Superior temporal gyrus (tissue), 1 donor: ENCODE data around the gene INSRR.

Source experiments
- DNase-seq: peaks from one replicate; pipeline ENCODE4 v3.0.0-alpha.2; 2016; ENCODE audit errors: extremely low spot score

The INSRR gene

DNA sequence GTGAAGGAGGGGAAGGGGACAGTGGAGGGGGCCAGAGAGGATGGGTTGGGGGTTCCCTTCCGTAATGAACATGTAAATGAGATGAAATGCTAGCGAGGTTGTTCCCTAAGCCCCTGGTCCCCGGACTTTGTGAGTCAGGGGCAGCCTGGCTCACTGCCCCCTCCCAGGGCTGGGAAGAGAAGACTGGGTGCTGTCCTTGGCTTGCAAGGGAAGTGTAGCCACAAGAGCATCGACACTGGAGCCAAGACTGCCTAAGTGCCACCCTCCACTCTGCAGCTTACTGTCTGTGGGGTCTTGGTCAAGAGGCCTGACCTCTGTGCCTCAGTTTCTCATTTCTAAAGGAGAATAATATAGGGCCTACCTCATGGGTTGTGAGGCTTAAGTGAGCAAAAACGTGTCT is 35.1 kb upstream of the INSRR start:
- DNase-seq = no peak

DNA sequence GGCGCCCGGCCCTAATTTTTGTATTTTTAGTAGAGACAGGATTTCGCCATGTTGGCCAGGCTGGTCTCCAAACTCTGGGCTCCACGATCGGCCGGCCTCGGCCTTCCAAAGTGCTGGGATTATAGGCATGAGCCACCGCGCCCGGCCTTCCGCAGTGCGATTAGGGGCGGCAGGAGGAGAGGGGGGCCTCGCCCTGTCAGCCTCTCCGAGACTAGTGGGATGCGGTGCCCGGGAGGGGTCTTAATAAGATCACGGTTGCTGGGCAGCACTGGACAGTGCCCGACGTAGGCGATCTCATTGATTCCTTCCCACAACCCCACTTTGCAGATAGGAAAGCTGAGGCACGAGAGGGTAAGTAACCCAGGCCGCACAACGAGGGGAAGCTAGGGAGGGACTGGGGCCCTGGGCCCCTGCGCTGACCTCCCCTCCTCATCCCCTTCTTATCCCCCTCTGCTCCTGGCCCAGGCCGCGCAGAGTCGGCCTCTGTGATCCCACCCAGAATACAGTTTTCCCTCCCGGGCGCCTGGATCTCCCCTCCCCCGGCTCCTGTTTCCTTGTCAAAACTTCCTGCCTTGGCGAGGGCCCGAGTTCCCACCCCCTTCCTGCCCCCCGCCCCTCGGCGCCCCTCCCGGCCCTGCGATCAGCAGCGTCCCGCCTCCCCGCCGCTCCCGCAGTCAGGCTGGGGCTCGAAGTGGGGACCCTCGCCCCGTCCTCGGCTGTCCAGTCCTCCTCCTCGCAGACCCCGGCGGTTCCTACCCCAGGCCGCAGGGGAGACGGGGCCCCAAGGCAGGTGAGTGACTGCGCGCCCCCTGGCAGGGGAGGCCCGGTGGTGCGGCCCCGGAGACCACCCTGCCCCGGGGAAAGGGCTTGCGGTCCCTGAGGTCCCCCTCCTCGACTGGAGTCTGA is 34.4 kb upstream of the INSRR start, which contains the start of gene PEAR1:
PEAR1 (plus strand) TSS at position 671 of the 906 bp plus-strand sequence. CDS start 10,209 bp downstream, outside the sequence.
- DNase-seq = no peak

DNA sequence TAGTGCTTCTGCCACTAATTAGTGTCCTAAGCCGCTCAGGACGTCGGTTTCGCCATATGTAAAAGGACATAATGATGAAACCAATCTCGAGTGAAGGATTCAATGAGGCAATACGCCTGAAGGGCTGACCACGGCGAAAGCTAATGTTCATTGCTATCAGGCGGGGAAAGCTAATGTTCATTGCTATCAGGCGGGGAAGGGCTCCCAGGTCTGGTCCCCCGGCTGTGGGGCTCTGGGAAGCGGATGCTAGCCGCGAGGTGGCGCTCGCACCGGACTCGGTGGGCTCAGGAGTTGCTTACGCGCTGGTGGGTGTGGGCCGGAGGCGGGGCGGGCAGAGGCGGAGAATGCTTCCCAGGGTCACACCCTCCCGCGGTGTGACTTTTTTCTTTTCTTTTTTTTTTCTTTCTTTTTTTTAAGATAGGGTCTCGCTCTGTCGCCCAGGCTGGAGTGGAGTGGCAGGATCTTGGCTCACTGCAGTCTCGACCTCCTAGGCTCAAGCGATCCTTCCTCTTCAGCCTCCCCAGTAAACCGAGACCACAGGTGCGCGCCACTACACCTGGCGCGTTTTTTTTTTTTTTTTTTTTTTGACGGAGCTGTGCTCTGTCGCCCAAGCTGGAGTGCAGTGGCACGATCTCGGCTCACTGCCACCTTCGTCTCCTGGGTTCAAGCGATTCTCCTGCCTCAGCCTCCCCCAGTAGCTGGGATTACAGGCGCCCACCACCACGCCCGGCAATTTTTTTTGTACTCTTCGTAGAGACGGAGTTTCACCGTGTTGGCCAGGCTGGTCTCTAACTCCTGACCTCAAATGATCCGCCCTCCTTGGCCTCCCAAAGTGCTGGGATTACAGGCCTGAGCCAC is 33.5 kb upstream of the INSRR start:
- DNase-seq = peak; percentile 81

DNA sequence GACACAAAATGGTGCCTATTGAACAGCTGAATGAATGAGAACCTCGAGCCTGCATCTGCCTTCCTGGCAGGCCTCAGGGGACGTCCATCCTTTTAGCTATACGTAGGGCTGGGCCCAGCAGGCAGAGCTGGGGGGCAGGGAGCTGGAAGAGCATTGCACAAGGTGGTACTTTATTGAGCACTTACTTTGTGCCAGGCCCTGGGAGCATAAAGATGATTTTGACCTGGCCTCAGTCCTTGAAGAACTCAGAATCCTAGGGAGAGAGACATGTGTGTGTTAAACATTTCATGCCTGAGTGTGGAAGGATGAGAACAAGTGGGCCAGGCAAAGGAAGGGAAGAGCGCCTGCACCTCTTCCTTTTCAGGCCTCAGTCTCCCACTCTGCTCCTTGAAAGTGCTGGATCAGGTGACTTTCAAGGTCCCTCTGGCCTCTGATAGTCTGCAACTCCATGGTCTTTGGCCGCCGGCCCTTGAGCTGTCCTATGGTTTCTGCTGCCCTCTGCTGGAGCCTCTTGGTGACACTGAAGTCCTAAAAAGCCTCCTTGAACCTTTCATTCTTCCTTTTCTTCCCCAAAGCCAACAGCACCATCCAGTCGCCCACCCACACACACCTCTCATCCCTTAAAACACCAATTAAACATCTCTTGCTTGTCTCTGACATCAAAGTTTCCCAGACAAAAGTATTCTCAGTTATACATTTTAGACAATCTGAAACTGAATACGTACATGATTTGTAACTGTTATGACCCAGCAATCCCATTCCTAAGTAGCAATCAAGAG is 31.1 kb upstream of the INSRR start:
- DNase-seq = peak; percentile 93

DNA sequence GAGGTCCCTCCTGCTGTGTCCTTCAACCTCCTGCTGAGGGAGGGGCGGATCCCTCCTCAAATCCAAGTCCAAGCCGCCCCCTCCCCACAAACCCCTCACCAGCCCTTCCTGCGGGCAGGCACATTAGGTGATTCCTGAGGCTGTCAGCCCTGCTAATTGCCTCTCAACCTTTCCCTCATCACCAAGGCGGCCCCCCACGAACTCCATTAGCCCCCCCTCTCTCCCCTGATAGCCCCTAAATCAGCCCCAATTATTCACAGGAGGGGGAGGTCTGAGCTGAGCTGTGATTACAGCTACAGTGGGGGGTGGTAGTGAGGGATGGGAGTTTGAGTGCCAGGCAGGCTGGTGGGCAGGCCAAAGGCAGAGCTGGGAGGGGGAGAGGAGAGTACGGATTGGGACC is 28.8 kb upstream of the INSRR start:
- DNase-seq = no peak

DNA sequence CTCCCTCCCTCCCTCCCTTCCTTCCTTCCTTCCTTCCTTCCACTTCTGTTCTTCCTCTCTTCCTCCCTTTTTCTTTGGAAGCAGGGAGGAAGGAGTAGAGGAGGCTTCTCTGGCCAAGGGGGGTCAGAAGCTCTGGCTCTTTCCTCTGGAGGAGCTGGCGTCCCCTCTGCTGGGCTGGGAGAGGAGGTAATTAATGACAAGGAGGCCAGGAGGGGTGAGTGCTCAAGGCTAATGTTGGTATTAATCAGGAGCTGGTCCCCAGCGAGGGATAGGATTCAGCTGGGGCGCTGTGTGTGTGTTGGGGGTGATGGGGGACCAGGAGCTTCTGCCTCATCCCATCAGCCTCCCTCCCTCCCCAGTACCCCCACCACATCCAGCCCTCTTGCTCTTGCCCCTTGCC is 28.4 kb upstream of the INSRR start:
- no peak for DNase-seq

DNA sequence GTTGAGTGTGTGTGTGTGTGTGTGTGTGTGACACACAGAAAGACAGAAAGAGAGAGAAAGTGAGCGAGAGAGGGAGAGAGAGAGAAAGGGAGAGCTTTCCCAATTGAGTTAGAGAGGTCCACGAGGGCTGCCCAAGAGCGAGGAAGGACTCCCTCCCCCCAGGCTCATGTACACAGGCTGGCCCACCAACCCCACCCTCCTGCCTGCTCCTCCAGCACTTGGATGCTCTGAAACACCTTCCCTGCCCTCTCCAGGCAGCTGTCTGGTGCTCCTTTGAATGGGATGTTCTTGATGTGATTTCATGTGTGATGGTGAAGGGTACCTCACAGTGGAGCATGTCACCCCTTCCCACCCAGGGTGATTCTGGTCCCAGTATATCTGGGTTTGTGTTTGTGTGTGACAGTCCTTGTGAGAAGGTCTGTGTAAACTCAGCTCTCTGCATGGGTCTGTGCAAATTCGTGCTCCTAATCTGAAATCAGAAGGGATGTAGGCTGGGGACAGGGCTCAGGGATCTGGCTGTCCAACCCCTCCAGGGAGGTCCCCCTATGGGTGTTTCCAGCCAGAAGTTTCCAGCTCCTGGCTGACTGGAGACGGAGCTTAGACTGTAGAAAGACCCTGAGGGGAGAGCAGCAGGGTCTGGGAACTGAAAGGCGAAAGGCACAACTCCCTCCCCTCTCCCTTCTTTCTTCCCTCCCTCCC is 27.8 kb upstream of the INSRR start:
- DNase-seq = no peak

DNA sequence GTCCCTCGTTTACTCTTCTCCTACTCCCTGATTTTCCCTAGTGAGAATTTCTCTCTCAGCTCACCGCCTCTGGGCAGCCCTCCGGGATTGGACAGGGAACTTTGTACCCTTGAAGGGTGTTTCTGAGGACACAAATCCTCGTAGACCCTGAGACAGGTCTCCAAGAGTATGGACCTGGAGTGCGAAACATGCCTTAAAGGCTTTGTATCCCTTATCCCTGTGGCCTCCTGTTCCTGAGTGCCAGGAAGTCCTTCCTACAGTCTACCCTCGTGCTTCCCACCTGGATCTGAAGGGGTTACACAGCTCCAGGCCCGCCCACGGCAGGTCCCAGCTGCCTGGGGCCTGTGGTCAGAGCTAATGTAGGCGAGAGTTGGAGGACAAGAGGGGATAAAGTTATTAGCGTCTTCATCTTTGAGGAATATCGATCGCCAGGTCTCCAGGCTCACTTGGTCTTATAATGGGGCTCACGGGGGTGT is 27.0 kb upstream of the INSRR start:
- no peak for DNase-seq

DNA sequence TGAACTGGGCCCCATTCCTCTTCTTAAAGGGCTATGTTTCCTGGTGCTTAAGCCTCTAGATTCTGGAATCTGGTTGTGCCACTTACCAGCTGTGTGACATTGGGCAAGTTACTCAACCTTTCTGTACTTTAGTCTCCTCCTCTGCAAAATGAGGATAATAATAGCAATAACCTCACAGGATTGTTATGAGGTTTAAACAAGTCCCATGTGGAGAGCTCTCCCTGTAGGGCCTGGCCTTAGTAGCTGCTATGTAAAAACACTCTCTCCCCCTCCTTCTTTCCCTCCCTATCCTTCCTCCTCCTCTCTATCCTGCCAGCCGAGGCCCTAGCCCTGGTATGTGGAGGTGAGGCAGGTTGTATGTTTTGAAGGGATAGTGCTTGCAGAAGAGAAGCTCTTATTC is 26.4 kb upstream of the INSRR start:
- no peak for DNase-seq

DNA sequence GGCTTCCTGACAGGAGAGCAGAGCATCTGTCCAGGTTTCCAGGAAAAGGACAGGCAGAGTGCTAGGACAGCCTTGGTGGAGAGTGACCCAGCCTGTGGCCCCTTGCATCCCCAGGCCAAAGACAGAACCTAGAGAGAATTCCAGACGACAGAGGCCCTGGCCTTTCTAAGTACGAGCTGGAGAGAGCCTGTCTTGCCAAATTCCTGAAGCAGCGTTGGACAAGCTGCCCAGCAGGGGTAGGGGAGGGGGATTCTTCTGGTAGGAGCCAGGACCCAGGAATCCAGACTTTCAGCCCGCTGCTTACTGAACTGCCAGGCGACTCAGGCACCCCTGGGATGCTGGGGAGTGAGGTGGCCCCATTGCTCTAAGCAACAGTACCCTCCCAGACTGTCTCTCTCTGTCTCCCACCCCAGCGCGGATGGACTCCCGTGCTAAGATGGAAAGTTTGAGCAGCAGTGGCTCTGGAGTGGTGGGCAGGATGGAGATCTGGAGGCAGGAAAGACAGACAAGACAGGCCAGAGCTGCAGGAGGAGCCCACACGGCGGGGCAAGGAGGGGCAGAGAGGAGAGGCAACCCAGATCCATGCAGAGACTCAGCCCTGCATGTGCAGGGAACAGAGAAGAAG is 25.8 kb upstream of the INSRR start:
- no peak for DNase-seq

DNA sequence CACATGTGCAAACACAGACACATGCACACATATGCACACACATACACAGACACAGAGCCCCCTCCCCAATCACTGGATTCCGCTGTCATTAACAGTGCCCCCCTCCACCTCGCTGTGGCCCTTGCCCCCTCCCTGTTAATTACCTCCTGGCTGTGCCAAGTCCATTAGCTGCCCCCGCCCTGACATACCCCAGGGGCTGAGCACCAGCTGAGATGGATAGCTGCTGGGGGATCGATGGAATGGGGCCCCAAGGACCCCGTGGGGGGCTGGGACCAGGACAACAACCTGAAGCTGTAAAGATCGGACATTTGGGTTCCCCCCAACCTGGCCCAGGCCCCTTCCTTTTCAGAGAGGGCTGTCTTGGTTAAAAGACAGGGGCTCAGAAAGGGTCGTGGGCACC is 25.0 kb upstream of the INSRR start:
- no peak for DNase-seq

DNA sequence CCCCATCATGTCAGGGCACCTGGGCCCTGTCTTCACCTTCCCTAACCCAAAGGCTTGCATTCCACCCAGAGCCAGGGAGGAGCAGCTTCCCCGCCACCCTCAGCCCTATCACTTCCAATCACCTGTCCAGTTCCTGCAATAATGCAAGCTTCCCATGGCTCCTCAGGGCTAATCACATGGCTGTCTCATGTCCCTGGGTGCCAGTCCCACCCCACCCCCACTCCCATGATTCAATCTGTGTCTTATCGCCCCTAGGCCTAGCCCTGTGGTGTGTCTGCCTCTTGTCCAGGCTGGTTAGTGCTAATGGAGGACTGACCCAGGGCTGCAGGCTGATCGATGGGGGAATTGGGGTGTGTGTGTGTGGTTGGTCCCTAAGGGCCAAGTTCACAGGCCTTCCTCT is 23.6 kb upstream of the INSRR start:
- DNase-seq = no peak

DNA sequence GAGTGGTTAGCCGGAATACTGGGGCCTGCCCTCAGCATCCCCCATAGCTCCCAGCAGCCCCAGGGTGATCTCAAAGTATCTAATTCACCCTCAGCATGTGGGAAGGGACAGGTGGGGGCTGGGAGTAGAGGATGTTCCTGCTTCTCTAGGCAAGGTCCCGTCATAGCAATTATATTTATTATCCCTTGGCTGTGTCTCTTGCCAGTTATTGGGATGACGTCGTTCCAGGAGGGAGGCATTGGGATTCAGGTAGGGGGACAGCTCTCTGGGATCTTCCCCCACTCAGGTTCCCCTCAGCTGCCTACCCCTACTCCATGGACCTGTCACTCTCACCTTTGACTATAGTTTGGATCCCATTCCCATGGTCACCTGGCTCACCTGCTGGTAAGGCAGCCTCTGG is 22.7 kb upstream of the INSRR start:
- DNase-seq = no peak

DNA sequence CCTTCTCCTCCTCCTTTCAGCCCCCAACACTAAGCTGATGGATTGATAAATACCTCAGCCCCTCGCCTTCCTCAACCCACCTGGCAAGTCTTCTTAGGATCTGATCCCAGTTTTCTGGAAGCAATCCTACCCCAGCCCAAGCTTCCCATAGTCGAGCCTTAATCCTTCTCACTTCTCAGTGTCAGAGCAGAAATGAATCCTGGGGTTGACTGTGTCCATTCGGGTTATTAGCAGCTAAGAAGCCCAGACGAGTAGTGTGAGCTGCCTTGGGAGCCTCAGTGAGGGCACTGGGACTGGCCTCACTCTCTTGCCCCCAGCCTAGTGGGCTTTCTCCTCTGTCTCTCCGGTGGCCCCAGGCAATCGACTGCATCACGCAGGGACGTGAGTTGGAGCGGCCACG is 22.2 kb upstream of the INSRR start:
- DNase-seq = no peak

DNA sequence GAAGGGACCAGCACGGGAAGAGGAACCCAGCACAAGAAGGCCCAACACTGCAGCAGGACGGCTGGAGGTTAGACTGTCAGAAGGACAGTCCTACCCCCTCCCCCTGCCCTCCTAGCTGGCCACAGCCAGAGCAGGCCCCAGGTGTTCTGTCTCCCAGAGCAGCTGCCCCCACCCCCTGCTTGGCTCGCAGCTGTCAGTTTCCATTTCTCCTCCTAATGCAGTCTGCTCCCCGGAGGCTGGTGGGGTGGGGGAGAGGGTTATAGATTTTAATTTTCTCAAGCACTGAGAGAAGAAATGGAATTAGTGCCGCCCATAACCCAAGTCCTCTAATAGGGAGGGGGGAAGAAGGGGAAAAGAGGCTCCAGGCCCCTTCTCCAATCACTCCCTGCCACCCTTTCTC is 21.6 kb upstream of the INSRR start:
- no peak for DNase-seq

DNA sequence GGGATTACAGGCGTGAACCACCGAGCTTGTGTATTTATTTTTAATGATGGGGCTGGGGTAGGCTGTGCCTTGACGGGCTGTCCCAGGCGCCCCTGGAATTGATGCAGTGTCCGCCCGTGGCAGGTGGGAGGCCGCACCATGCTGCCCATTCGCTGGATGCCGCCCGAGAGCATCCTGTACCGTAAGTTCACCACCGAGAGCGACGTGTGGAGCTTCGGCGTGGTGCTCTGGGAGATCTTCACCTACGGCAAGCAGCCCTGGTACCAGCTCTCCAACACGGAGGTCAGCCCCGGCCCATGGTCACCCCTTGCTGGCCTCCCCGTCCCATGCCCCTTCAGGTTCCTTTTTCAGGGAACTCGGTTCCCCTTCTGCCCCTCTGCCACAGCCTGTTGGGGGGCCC is 21.0 kb upstream of the INSRR start:
- DNase-seq = no peak

DNA sequence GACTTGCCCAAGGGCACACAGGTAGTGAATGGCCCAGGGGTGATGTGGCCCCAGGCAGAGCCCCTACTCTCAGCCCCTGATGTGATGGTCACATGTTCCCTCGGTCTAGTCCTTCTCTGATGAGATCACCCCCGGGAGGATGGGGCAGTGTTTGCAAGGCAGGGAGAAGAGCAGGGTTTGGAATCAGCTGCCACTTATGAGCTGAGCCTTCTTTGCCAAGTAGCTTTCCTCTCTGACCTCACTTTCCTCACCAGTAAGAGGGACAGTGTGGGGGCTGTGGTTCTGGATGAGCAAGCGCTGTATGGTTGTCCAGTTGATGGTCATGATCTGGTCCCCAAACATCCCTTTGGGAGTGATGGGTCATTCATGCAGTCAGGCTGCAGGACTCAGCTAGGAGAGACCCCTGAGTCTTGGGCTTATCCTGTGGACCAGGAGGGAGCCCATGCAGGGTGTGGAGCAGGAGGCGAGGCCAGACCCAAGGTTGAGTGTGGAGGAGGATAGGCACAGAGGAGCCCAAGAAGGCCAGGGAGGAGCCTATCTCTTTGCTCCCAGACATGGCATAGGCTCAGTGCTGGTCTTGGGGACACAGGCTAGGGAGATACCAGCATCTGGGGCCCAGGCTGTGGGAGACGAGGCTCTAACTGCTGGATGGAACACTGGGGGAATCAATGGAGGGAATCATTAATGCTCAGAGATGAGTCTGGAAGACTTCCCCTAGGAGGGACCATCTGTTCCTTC is 18.7 kb upstream of the INSRR start:
- no peak for DNase-seq

DNA sequence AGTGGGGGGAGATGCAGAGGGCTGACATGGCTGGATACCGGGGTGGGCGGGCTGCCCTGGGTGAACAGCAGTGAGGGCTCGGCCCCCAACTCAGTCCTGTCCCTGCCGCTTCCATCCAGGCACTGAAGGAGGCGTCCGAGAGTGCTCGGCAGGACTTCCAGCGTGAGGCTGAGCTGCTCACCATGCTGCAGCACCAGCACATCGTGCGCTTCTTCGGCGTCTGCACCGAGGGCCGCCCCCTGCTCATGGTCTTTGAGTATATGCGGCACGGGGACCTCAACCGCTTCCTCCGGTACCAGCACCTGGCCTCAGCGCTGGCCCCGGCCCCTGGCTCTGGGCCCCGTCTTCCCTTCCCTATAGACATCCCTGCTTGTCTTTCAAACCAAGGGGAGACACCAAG is 17.4 kb upstream of the INSRR start:
- DNase-seq = no peak

DNA sequence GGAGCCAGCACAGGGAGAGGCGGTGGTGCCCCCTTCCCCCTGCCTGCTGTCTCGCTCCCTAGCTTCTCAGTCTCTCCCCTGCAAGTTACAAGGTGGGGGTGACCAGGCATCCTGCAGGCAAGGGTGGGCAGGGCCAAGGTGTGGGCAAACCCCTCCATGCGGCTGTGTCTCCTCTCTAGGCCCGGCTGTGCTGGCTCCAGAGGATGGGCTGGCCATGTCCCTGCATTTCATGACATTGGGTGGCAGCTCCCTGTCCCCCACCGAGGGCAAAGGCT is 16.4 kb upstream of the INSRR start:
- no peak for DNase-seq

DNA sequence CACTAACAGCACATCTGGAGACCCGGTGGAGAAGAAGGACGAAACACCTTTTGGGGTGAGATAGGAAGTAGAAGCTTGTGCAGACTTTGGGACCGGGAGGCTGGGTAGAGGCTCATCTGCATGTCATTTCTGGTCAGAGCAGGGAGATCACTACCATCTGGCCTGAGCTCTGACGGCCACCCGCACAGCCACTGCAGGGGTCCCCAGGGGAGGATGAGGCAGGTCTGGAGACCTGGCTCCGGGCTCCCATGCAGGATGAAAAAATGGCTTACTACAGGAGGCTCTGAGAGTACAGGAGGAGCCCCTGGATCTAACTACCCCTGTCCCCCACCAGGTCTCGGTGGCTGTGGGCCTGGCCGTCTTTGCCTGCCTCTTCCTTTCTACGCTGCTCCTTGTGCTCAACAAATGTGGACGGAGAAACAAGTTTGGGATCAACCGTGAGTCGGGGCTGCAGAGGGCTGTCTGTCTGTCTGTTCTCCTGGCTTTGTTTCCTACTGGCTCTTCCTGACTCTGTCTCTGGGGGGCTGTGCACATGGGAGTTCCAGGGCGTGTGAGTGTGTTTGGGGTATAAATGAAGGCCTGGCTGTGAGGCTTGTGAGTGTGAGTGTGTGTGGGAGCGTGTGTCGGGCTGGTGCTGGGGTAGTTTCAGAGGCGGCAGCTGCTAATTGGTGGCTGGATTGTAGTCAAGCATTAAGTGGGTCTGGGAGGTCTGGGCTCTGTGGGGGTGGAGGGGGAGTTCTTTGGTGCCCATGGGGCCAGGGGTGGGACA is 15.8 kb upstream of the INSRR start:
- no peak for DNase-seq
